Measurements from ENCODE around the gene GLI3. TPM values are rescaled to one million over a fixed set of nuclear protein-coding genes. Genes with fewer than 3 reads are reported as not detected.

GLI3 gene
- total RNA-seq, 1 experiment from 2014 or later, result 10.0 TPM

DNA sequence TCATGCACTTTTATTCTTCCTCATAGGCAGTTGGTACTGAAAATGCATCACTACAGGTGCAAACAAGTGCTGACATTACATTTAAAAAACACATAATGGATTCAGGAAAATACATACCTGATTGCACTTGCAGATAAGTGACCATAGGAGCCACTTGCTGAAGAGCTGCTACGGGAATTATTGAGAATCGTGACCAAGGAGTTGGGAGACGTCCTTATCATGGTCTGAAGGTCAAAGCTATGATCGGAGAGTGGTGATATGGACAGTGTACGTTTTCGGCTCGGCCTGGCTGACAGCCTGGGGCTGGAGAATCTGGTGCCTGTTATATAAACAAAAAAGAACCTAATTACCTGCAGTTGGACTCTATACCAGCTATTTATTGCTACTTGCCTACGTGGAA is 197.1 kb downstream of the GLI3 start:
- no peak for DNase-seq (ENCODE audit: low read depth)

GRCh38 chr7:42035210-42035609 is 201.8 kb downstream of the GLI3 start:
- no peak for DNase-seq (ENCODE audit: low read depth)

DNA sequence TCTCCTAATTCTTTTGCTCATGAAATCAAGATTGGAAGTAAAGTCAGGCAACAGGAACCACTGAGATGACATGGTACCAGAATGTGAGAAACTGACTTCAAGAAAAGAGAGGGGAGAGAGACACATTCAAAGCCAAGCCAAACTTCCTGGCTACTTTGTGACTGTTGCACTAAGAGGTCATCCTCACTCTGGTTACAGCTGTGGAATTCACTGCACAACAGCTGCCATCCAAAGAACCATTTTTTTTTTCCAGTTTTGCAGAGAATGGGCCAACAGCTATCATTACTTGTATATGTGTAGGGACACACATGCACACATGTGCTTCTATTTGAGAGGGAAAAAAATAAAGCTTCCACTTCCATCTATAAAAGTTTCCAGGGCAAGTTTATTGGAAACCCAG is 203.5 kb downstream of the GLI3 start:
- no peak for DNase-seq (ENCODE audit: low read depth)

GRCh38 chr7:42029405-42029804 is 207.6 kb downstream of the GLI3 start:
- DNase-seq (ENCODE audit: low read depth), result no peak

GRCh38 chr7:42027521-42027920 is 209.5 kb downstream of the GLI3 start:
- no peak for DNase-seq (ENCODE audit: low read depth)

DNA sequence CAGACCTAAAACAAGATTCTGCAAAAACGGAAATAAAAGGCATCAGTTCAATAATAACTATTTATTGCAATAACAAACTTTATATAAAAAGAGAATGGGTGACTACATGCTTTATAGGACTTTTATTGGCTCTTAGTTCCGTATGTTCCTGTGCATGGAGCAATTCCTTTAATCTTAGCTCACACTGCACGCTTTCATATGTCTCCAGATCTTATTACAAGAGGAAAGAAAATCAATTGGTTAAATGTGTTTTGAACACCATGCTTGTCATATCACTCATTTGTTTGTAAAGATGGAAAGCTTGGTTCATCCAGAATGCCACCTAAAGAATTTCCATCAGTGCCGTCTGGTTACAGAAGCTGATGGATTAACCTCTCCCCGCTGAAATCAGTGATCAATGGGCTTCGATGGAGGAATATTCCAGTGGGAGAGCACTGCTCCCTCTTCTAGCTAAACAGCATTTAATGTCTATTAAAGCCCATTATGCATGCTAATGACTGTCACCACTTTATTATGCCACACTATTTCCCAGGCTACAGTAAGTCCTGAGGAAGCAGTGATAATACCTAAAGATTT is 210.3 kb downstream of the GLI3 start:
- no peak for DNase-seq (ENCODE audit: low read depth)

- DNase-seq (ENCODE audit: low read depth), result no peak
Measured at GRCh38 chr7:42025635-42026375, 211.2 kb downstream of the GLI3 start.

DNA sequence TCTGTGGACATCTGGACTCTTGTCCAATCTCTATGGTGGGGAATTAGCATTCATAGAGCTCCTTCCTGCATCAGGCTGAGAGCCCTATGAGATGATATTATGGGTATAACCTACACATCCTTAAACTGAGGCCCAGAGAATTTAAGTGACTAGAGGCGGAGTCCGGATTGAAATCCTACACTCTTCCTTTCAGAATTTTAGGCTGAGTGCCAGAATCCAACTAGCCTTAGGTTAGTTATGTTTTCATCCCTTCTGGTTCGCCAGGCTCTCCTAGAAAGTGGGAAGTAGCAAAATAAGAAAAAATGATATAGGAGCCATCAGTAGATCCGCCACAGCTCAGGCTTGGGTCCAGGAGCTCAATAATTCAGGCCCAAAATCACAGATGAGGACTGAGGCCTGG is 212.5 kb downstream of the GLI3 start:
- peak; percentile 11 for DNase-seq (ENCODE audit: low read depth)

DNA sequence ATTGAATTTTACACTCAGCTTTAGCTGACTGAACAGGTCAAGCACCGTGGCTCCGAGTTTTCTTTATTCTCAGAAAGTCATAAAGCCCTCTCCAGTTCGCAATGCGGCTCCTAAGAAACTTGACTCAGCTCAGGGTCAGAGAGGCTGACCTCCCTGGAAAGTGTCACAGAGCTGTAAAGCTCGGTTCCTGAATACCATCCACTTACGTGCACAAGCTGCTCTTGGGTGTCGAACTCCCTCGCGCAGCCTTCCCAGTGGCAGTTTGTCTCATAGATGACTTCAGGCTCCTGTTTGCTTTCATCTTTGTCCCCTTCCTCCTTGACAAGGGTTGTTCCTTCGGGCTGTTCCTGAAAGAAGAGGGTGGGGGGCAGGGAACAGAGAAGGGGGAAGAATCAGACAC is 213.7 kb downstream of the GLI3 start:
- no peak for DNase-seq (ENCODE audit: low read depth)

DNA sequence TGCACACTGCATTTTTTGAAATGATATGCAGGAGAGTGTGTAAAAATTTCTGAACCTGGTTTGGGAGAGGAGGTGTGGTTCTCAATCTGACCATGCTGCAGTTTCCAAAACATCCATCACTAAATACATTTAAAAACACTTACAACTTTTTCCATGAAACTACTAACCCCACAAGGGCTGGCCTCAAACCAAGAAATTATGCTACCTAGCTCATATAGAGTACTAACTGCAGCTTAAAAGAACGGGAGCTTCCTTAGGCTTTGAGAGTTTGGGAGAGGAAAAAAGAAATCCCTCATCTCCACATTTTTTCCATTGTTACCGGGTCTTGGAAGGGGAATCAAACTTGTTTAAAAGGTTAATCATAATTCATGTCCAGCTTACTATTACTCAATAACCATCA is 214.2 kb downstream of the GLI3 start:
- no peak for DNase-seq (ENCODE audit: low read depth)

DNA sequence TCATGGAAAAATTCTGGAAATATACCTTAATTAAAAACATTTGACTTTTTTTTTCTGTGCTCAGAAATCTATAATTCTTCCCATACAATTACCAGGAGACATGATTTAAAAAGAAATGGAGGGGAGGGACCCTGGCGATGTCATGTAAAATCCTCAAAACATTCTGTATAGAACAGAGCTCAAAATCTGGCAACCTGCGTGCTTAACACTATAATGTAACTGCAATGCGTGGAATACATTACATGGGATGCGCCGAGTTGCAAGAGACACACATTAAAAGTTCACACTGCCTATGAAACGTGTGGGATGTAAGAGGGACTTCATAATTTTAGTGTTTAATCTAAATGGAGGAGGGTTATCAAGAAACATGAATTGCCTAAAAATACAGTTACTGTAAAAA is 215.0 kb downstream of the GLI3 start:
- no peak for DNase-seq (ENCODE audit: low read depth)

DNA sequence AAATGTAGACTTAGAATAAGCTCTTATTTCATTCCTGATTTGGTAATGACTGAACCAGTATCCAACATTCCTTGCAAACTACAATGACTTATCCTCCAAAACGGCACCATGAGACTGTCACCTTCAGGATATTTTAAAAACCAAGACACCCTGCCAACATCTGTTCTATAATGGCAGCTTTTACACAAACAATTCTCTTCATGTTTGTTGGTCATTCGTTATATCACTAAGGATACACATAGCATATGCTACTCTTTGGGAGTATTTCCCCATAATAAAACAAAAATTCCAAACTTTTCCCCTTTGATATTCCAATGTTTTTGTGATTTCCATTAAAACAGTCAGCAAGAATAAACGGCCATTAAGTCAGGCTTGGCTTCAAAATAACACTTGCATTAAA is 215.4 kb downstream of the GLI3 start:
- DNase-seq (ENCODE audit: low read depth), result no peak

DNA sequence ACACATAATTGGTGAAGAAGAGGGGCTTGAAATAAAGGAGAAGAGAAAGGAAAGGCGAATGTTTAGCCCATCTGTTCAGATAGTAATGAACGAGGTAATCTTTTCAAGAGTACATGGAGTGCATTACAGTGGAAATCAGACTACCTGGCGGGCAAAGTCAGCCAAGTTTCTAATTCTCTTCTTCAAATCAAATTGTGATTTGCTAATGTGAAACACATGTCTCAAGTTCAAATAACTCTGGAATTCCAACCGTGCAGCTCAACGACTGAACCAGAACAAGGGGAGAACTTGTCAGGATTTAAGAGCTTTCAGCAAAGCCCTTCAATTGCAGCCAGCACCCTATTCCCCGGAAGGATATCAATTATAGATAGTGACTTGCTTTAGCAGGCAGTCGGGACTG is 216.9 kb downstream of the GLI3 start:
- no peak for DNase-seq (ENCODE audit: low read depth)

DNA sequence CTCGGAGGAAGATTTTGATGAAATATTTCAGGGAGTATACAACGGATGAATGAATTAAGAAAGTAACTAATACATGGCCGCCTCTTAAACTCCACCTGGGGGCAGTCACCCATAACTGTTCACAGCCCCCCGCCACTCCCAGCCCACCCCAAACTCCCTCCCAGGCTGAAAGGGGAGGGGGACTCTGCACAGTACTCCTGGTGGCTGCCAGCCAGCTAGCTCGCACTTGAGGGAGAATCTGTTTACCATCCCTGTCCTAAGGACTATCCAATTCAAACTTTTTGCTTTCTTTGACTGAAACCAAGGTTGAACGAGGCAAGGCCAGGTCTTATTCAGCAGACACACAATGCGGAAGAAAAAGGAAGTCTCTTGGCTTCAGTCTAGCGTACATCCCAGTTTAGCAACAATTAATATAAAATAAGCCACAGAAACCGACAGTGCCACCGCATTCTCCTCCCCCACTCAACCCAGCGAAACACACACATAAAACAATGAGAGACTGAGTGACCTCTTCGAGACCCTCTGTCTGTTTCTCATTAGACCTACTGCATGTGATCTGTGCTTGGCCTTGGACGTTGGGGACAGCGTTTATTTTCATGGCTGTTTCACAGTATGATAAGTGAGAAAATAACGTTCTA is 219.5 kb downstream of the GLI3 start:
- no peak for DNase-seq (ENCODE audit: low read depth)

DNA sequence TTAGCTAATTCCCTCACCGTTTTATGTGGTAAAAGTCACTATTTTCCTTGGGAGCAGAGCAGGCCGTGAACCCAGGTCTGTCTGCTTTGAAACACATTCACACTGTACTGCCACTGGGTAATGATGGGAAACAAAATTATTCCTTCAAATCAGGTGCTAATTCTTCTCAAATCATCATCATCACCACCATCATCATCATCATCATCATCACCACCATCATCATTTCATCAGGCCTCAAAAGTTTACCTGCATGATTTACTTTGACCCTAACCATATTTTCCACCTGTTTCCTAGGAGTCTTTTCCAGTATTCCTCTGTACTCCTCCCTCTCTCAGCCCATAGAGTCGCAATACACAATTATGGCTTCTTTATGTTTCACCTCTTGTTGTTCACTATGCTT is 220.5 kb downstream of the GLI3 start:
- DNase-seq (ENCODE audit: low read depth), result no peak

- peak; percentile 63 for DNase-seq (ENCODE audit: low read depth)
Measured at GRCh38 chr7:42014625-42015618, 222.1 kb downstream of the GLI3 start.

- no peak for DNase-seq (ENCODE audit: low read depth)
Measured at GRCh38 chr7:42012786-42013360, 224.1 kb downstream of the GLI3 start.

- no peak for DNase-seq (ENCODE audit: low read depth)
Measured at GRCh38 chr7:42012313-42012712, 224.7 kb downstream of the GLI3 start.

DNA sequence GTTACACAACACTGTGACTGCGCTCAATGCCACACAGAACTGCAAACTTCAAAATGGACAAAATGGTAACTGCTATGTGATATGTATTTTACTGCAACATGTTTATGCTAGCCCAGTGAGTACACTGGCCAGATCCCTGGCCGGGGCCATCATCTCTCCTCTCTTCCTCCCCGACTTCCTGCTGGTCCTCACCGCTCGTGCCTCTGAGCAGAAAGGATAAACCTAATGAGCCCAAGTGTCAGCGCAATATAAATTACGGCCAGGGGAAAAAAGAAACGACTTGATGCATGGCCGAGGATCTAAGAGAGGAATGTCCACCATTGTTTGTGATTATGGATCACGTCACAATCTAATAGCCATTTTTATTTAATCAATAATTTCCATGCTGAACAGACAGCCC is 225.2 kb downstream of the GLI3 start:
- DNase-seq (ENCODE audit: low read depth), result no peak

GRCh38 chr7:42010751-42011150 is 226.3 kb downstream of the GLI3 start:
- no peak for DNase-seq (ENCODE audit: low read depth)

DNA sequence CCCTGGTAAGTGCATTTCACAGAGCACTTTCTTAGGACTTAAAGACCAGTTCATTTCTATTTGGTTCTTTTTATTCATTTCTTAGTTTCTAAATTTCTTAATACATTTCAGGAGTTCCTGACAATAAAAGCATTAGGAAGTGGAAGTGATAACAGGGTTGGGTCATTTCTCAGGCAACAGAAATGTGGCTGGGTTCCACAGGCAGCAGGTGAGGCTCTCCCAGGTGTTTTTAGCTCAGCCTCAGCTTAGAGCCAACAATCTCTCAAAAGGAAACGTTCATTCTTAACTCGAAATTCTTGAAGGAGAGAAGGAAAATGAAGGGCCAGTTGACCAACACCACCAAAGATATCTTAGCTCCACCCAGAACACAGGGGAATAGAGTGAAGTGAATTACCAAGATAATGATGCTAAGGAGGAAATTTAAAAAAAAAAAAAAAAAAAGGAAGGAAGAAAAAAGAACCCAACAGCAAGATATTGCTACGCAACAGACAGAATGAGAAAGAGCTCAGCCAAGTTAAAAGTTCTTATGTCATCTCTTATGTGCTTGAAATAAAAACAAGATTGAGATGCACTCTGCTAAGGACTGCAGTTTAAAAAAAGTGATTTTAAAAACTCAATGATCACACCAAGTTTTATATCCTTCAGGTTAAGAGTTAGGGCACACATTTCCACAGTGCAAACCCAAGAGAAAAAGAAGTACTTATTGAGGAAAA is 230.1 kb downstream of the GLI3 start:
- DNase-seq (ENCODE audit: low read depth), result no peak
